K562 (cell line): ENCODE data around the gene RAD1. TPM values are rescaled to one million over a fixed set of nuclear protein-coding genes. Genes with fewer than 3 reads are reported as not detected.

Experiments
- CREB3 ChIP-seq: fragments of 450-650 bp; conservative IDR thresholded peaks from 2 replicates; pipeline ENCODE4 v1.6.1; 2016; ENCODE audit warnings: missing genetic modification characterization, low read depth, mild to moderate bottlenecking, missing compliant biosample characterization, moderate library complexity
- CXXC5 ChIP-seq: fragments of 250-450 bp; sonication (Bioruptor Pico); IDR thresholded peaks from 2 replicates; pipeline ENCODE4 v1.8.0; 2022; ENCODE audit warnings: inconsistent platforms, mild to moderate bottlenecking, moderate library complexity
- ELF4 ChIP-seq: fragments of 450-650 bp; formaldehyde crosslinking; IDR thresholded peaks from 2 replicates; pipeline ENCODE4 v1.4.0; 2022; ENCODE audit warnings: missing genetic modification characterization
- FIP1L1 ChIP-seq: fragments of 200-400 bp; formaldehyde crosslinking; IDR thresholded peaks from 2 replicates; pipeline ENCODE4 v1.6.1; 2018; ENCODE audit warnings: mild to moderate bottlenecking, low read depth, low read length; ENCODE audit not compliant: poor library complexity, severe bottlenecking
- HDAC1 ChIP-seq, 2 experiments: fragments of 450-650 bp; IDR thresholded peaks; 2 replicates each; pipeline ENCODE4 v1.6.1; 2016 to 2017; ENCODE audit warnings: inconsistent platforms in 1 of 2, mild to moderate bottlenecking in 1 of 2, moderate library complexity in 1 of 2
- KLF10 ChIP-seq: fragments of 250-450 bp; sonication (Bioruptor Pico); IDR thresholded peaks from 2 replicates; pipeline ENCODE4 v1.6.1; 2021; ENCODE audit warnings: matching md5 sums
- MBD2 ChIP-seq: sonication (generic); IDR thresholded peaks from 2 replicates; pipeline ENCODE4 v1.6.1; 2016; ENCODE audit warnings: low read depth, borderline replicate concordance
- MEIS2 ChIP-seq: fragments of 450-650 bp; IDR thresholded peaks from 2 replicates; pipeline ENCODE4 v1.6.1; 2014; ENCODE audit warnings: mild to moderate bottlenecking; ENCODE audit not compliant: partially characterized antibody
- POLR2AphosphoS5 ChIP-seq: IDR thresholded peaks from 2 replicates; pipeline ENCODE4 v1.6.1; 2011; ENCODE audit warnings: mild to moderate bottlenecking, low read depth, low read length, moderate library complexity; ENCODE audit not compliant: control insufficient read depth, insufficient read depth
- POLR2G ChIP-seq: fragments of 200-400 bp; formaldehyde crosslinking; IDR thresholded peaks from 2 replicates; pipeline ENCODE4 v1.6.1; 2017; ENCODE audit warnings: low read depth, mild to moderate bottlenecking, antibody characterized with exemption, low read length, moderate library complexity
- PTBP1 ChIP-seq: fragments of 200-400 bp; formaldehyde crosslinking; IDR thresholded peaks from 2 replicates; pipeline ENCODE4 v1.6.1; 2017; ENCODE audit warnings: low read depth, low read length
- SMAD4 ChIP-seq: fragments of 250-450 bp; sonication (Bioruptor Pico); conservative IDR thresholded peaks from 2 replicates; pipeline ENCODE4 v1.8.0; 2021; ENCODE audit warnings: inconsistent platforms, mild to moderate bottlenecking, moderate library complexity
- SMARCC2 ChIP-seq: fragments of 450-650 bp; IDR thresholded peaks from 2 replicates; pipeline ENCODE4 v1.6.1; 2017; ENCODE audit warnings: antibody characterized with exemption, moderate library complexity, mild to moderate bottlenecking, low read depth
- USF1 ChIP-seq: sonication (generic); formaldehyde crosslinking; IDR thresholded peaks from 2 replicates; pipeline ENCODE4 v1.9.0; 2022; ENCODE audit warnings: mild to moderate bottlenecking, missing genetic modification reagents
- ZBTB8A ChIP-seq: fragments of 450-650 bp; IDR thresholded peaks from 2 replicates; pipeline ENCODE4 v1.6.1; 2018; ENCODE audit warnings: mild to moderate bottlenecking, moderate library complexity; ENCODE audit not compliant: partially characterized antibody
- ZNF280B ChIP-seq: fragments of 250-450 bp; sonication (Bioruptor Pico); IDR thresholded peaks from 2 replicates; pipeline ENCODE4 v1.5.1; 2021; ENCODE audit warnings: mild to moderate bottlenecking
- ZNF592 ChIP-seq: fragments of 450-650 bp; IDR thresholded peaks from 2 replicates; pipeline ENCODE4 v1.6.1; 2017; ENCODE audit warnings: antibody characterized with exemption, mild to moderate bottlenecking
- ZNF639 ChIP-seq, 2 experiments: fragments of 200-800 bp in 1 of 2; sonication (Bioruptor generic) in 1 of 2; sonication (generic) in 1 of 2; formaldehyde crosslinking in 1 of 2; IDR thresholded peaks in 1 of 2; conservative IDR thresholded peaks in 1 of 2; 2 replicates each; pipeline versions ENCODE4 v1.5.0 to v1.6.1; 2016 to 2020; ENCODE audit warnings: missing compliant biosample characterization in 1 of 2, missing genetic modification characterization in 1 of 2, missing genetic modification reagents in 1 of 2
- polyA plus RNA-seq, 8 experiments: library from polyadenylated mRNA; depleted of rRNA in 4 of 8; stranded (reverse) in 5 of 8; unstranded in 3 of 8; fragments of >200 nt; fragmentation: Nextera tagmentation in 2 of 8; fragmentation: Illumina TruSeq in 1 of 8; extraction: Ambion mirVana in 2 of 8; extraction: Trizol in 1 of 8; gene quantifications; 2 replicates each; pipeline versions ENCODE4 v1.2.1 to v1.2.3, GENCODE V29; 2011 to 2014; ENCODE audit warnings: inconsistent platforms in 1 of 8, missing spikeins in 1 of 8
- total RNA-seq, 7 experiments: library from RNA; depleted of rRNA in 6 of 7; stranded (reverse); fragments of >200 nt in 6 of 7; fragmentation: Illumina TruSeq in 2 of 7; extraction: Trizol in 2 of 7; gene quantifications; 2 replicates each; pipeline versions ENCODE4 v1.2.1 to v1.2.3, GENCODE V29; 2011 to 2021; ENCODE audit warnings: low replicate concordance in 1 of 7

Gene RAD1
- total and polyA plus RNA-seq, 9 of the 15 experiments (the other 6 are each of a cell fraction or from before 2014, with no cell fraction given) = 44.5 to 148 (median 60.8) TPM

- TF ChIP-seq ZNF592 (peak; percentile 98), FIP1L1 (no peak), USF1 (CRISPR knock-in tag) (no peak), KLF10 (no peak), SMARCC2 (peak; percentile 87), SMAD4 (CRISPR knock-in tag) (peak; percentile 87), MEIS2 (no peak), ZNF280B (no peak), PTBP1 (no peak), ZNF639 (CRISPR knock-in tag; conservative IDR thresholded peaks at IDR 0.05 in 1 of 2, IDR thresholded peaks at IDR 0.05 in 1 of 2) (peak in 1 of 2 experiments; percentile 77; a peak in 1 of 4 replicates), ZBTB8A (no peak), POLR2AphosphoS5 (no peak), HDAC1 (IDR thresholded peaks at IDR 0.05) (peak in 1 of 2 experiments; percentile 47; a peak in 1 of 4 replicates), ELF4 (CRISPR knock-in tag) (peak; percentile 78; the same call in 1 of the 2 replicates), CREB3 (tag) (peak; percentile 95), POLR2G (0 out of 2 replicates have a peak, but pooled peaks have one; percentile 23), MBD2 (peak; percentile 34; the same call in 1 of the 2 replicates), CXXC5 (CRISPR knock-in tag) (peak; percentile 60)
Measured at GRCh38 chr5:34866989-34867471, 48.3 kb downstream of the RAD1 start (continued).
